ENCODE results near the gene MYO19. TPM values are rescaled to one million over a fixed set of nuclear protein-coding genes. Genes with fewer than 3 reads are reported as not detected.
"Not testable (repeated sequence)": the region's sequence is repeated elsewhere in the genome, so short reads cannot be mapped to it uniquely, and the experiment has no call there.

Gene MYO19
- total and polyA plus RNA-seq, 2 of the 8 experiments (the other 6 are each of a cell fraction or from before 2014, with no cell fraction given): 126 to 163 TPM

DNA sequence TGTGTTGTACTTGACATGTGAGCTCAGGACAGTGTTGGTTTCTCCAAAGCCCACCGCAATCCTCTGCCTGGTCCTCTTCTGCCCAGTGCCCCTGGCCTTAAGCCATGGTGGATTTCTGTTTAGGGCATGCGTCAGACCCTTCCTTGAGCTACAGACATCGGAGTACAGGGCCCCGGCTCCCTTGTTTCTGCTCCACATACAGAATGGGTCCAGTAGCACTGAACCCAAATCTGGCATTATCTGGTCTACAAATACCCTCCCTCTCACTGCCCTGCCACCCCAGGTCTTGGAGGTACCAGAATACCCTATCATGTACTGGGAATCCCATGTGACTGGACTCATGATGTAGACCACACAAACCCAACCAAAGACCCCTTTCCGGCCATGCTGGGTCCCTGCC is 75.6 kb downstream of the MYO19 start (continued):
- TF ChIP-seq, protein P1, sequence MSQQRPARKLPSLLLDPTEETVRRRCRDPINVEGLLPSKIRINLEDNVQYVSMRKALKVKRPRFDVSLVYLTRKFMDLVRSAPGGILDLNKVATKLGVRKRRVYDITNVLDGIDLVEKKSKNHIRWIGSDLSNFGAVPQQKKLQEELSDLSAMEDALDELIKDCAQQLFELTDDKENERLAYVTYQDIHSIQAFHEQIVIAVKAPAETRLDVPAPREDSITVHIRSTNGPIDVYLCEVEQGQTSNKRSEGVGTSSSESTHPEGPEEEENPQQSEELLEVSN (IDR thresholded peaks at IDR 0.05): no peak
- TF ChIP-seq BCL11A (IDR thresholded peaks at IDR 0.05; ENCODE audit: low read depth in 2 of 2, low read length in 2 of 2): no peak
- TF ChIP-seq SAP30 (IDR thresholded peaks at IDR 0.05; ENCODE audit: insufficient read depth, insufficient replicate concordance, low read length): no peak

DNA sequence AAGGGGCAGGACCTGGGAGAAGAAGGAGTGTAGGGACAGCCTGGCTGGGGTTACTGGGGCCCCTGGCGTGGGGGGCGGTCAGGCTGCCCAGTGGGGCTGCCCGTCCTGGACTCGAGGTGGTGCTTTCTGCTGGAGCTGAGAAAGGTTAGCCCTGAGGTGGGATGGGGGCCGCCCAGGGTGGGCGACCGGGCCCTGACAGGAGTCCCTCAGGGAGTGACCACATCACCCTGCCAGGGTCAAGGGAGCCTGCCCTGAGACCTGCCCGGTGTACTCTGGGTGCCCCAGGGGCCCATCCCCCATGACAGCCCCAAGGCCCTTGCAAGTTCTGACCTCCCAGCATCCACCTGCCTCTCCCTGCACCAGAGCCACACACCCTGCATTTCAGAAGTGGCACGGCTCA is 77.0 kb downstream of the MYO19 start:
- POLR2A ChIA-PET (ENCODE audit: partially characterized antibody): not testable (repeated sequence)
- CTCF ChIA-PET (ENCODE audit: partially characterized antibody): interaction anchor here (2.4 kb wide), 1 partner anchor 25 kb away, joined by 8 read pairs; no protein-coding TSS in a partner anchor

More for the DNA sequence above, 77.0 kb downstream of the MYO19 start:
- H3K14ac ChIP-seq (ENCODE audit: insufficient read length); H3K9ac ChIP-seq (replicated peaks in 1 of 4; ENCODE audit: extremely low read depth in 1 of 4, low read depth in 3 of 4, low read length in 3 of 4); H3K4me1 ChIP-seq (replicated peaks in 1 of 4; ENCODE audit: control insufficient read depth in 3 of 4, insufficient read depth in 4 of 4, low read length in 3 of 4); H2BK15ac ChIP-seq (ENCODE audit: low read length); H4K5ac ChIP-seq (ENCODE audit: insufficient read length, low read depth, low read length); H3K23ac ChIP-seq (ENCODE audit: insufficient read length); H3K79me2 ChIP-seq (ENCODE audit: control insufficient read depth in 1 of 2, insufficient read depth in 2 of 2, low read length in 2 of 2); H3K79me1 ChIP-seq (ENCODE audit: low read depth, low read length); H3K9me3 ChIP-seq (ENCODE audit: insufficient read depth in 2 of 2, low read depth in 1 of 2, low read length in 1 of 2); H2AK5ac ChIP-seq (ENCODE audit: low read depth, low read length); H2BK12ac ChIP-seq (ENCODE audit: low read depth, low read length); H4K91ac ChIP-seq (replicated peaks; ENCODE audit: insufficient read length, low read length); H3K4me3 ChIP-seq (ENCODE audit: extremely low read depth in 1 of 4, insufficient read depth in 2 of 4, low read depth in 3 of 4, low read length in 4 of 4); H3K36me3 ChIP-seq (ENCODE audit: control insufficient read depth in 2 of 4, insufficient read depth in 4 of 4, low read length in 3 of 4); H2BK20ac ChIP-seq (ENCODE audit: low read length); H2AFZ ChIP-seq (ENCODE audit: low read length); H3K23me2 ChIP-seq (ENCODE audit: low read depth, low read length); H2BK120ac ChIP-seq (replicated peaks; ENCODE audit: low read depth, low read length); H3K27ac ChIP-seq (ENCODE audit: low read depth, low read length); H3K18ac ChIP-seq (ENCODE audit: extremely low read depth, low read length); H3K4ac ChIP-seq (replicated peaks; ENCODE audit: insufficient read length, low read depth, low read length); DNase-seq (ENCODE audit: low read depth in 1 of 2, low spot score in 2 of 2); H4K8ac ChIP-seq (ENCODE audit: extremely low read depth, insufficient read depth, low read length); H3K27me3 ChIP-seq (replicated peaks in 1 of 4; ENCODE audit: control insufficient read depth in 3 of 4, extremely low read depth in 1 of 4, insufficient read depth in 3 of 4, low read length in 3 of 4); H3K4me2 ChIP-seq (ENCODE audit: insufficient read depth in 1 of 2, low read depth in 2 of 2, low read length in 2 of 2); FAIRE-seq; H3K56ac ChIP-seq (replicated peaks; ENCODE audit: insufficient read length, low read depth, low read length); H4K20me1 ChIP-seq (replicated peaks in 1 of 2; ENCODE audit: control insufficient read depth in 1 of 2, insufficient read depth in 2 of 2, low read length in 2 of 2); H2BK5ac ChIP-seq (ENCODE audit: low read depth, low read length): not testable (repeated sequence)
- WGBS, 2 experiments (ENCODE audit: extremely low coverage in 1 of 2, insufficient coverage in 1 of 2, insufficient read length in 1 of 2, insufficient replicate concordance in 2 of 2, low coverage in 1 of 2, low lambda C conversion rate in 2 of 2, missing lambda C conversion rate in 1 of 2): no CpG with 5 or more reads among the region's 9 CpGs

Measured in H1 (cell line).